ENCODE data around the gene CBFA2T2.

The CBFA2T2 gene

DNA sequence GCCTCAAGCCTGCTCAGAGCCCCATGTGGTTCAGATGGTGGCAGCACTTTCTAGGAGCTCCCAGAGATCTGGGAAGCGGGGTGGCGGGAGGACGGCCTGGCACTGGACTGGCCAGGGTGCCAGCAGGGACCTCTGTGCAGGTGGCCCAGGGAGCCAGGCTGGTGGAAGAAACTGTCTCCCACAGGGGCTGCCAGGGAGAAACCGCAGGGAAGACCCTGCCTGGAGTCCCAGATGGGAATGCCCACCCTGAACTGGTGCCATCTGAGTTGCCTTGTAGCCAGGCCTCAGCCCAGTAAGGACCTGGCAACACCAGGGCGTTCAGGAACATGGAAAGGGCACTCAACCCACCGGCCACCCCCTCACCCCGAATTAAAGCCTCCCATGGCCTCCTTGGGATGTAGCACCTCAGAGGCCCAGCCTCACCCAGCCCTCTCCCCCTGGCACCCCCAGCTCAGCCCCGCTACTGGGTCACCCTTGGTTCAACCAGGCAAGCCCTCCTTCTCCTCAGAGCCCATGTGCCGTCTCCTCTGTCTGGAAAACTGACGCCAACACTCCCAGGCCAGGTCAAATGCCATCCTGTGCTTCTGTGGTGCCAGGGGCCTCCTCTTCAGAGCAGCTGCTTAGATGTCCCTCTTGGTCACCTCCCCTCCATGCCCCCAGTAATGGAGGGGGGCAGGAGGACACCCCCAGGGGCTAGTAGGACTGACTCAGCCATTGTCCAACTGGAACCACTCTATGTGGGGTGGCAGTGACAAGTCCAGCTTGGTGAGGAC lies 166.3 kb downstream of the CBFA2T2 start:
- DNase-seq = no peak

DNA sequence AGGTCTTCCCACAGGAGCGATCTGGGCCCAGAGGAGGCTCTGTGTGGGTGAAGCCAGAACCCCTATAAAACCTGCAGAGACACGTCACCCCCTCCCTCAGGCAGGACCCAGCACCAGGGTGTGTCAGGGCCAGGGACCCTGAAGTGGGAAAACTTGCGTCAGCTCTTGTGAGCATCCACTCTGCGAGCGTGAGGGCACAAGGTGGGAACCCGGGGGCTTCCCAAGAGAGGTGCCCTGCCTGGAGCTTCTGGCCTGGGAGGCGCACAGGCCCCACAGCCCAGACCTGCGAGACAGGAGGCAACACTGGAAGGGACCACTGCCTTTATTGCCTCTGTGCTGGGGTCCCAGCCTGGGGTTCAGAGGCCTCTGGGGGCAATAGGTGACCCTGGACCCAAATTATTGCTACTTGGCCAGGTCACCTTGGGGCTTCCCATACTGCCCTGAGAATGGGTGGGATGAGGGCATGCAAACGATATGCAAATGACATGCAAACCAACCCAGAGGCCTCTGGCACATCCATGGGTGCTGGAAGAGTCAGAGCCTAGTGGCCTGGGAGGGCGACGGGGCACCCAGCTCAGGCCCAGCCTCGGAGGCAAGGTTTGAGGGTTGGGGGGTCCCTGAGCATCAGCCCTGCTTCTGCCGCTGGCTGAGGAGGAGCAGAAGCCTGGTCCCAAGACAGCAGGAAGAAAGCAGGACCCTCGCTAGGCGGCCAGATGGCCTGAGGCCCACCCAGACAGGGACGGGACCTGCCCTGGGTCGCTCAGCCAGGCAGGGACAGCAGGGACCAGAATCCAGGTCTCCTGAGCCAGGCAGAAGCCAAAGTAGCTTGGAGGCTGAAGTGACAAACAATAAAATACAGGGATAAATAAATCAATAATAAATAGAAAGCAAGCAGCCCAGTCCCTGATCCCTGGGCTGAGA lies 167.1 kb downstream of the CBFA2T2 start:
- no peak for DNase-seq

DNA sequence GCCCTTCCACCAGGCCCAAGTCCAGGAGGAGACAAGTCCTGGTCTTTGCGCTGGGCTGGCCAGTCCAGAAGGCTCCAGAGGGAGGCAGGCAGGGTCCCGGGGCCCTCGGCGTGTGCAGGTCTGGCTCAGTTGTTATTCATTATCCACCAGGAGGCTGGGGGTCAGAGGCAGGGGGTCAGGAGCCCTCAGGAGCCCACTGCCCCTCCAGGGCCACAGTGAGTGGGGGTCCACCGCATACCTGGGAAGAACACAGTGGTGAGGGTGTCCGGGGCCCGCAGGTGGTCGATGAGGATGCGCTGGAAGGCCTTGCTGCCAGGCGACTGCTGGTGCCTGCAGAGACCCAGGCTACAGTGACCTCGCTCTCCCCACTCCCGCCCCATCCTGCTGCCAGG lies 167.8 kb downstream of the CBFA2T2 start:
- no peak for DNase-seq

DNA sequence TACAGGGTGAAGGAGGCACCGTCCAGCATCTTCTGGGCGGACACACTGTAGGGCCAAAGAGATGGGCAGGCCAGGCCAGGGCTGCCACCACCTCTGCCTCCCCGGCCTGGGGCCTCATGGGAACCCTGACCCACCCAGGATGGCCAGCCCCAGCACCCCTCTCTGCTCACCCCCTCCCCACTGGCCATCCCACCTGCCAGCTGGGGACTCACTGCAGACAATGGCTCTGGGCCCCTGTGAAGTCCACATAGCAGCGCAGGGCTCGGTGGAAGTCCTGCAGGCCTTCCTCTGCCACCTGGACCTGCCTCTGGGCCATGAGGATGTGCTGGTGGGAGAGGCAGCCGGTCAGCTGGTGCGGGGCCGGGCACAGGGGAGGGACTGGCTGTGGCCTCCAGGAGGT lies 168.6 kb downstream of the CBFA2T2 start:
- DNase-seq = no peak

DNA sequence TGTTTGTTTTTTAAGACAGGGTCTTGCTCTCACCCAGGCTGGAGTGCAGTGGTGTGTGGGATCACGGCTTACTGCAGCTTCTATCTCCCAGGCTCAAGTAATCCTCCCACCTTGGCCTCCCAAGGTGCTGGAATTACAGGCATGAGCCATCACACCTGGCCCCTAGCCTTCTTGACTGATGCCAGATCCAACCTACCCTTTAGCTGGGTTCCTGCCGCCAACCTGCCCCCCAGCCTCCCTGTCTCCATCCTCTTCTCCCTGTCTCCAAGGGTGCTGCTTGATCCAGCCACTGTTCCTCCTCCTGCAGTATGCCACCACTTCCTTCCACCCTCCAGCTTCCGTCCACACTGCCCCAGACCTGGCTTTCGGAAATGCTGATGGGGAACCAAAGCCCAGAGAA lies 169.0 kb downstream of the CBFA2T2 start:
- DNase-seq = no peak

DNA sequence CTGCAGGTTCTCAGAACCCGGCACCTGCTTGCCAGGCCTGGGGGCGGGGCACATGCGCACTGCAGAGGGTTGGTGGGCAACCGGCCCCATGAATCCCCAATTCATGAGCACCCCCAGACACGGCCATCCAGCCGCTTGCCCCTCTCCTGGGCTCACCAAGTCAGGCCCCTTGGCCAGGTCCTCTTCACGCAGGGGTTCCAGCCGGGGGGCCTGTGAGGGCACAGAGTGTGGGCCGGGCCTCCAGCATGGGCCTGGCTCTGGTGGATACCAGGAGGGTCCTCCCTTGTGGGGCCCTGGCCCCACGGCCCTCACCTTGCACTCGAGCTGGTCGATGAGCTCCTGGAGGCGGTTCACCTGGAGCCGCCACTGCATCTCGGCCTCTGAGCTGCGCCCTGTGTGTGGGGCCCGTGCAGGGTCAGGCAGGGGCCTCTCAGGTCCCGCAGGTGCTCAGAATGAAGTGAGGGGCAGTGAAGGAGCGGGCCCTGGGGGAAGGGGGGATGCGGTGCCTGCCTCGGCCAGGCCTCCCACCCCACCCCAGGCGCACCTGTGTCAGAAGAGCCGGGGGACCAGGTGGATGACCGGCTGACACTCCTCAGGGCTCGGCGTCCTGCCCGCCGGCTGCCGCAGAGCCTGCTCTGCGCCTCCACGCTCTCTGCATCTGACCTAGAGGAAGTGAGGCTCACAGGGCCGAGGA lies 169.6 kb downstream of the CBFA2T2 start:
- DNase-seq = no peak

DNA sequence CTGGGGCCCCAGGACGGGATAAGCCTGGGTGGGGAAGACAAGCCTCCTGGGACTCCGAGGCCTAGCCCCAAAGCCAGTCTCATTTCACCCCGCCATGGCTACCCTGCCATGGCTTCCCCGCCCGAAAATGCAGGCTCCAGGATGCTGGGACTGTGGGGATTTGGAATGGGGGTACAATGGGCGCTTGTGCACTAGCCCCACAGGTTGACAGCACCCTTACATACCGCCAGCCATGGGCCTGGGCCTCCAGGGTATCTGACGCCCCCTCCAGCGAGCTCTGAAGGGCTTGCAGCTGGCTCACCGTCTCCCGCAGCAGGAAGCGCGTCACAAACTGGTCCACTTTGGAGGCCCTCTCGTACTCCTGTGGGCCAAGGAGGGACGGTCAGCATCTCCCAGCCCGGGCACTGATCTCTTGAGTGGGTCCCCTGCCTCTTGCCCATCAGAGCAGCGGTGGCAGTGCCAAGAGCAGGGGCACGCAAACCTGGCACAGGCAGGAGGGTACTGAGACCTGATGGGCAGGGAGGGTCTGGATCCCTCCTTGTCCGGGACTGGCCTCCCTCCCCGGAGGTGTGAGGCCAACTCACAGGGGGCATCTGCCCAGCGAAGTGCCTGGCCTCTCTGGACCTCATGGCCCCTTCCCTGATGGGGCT lies 170.3 kb downstream of the CBFA2T2 start:
- no peak for DNase-seq

DNA sequence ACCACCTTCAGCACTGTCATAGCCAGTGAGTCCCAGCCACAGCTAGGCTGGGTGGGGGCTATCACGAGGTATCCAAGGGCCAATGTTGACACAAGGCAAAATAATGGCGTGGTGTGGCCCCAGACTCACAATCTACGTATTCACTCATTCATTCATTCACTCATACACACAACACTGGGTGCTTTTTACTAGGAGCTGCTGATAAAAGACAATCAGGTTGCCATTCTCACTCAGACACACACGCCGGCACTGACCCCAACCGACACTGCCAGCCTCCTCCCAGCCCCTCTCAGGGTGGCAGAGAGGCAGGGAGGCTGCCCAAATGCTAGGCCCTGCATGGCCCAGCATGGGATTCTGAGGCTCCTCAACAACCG lies 170.8 kb downstream of the CBFA2T2 start:
- no peak for DNase-seq

DNA sequence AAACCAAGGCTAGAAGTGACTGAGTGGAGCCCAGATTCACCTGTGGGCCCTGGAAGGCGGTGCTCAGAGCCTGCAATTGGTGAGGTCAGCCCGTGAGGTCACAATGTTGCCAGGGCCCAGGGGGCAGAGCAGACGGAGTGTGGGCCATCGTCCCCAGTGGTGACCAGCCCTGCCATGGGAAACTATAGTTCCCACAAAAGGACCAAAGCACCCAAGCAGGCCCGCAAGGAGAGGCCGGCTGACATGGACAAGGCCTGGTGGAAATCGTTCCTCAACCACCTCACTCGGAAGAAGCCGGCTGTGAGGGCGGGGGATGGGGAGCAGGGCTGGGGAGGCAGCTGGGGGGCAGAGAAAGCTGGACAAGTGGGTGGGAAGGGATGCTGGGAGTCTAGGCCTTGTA lies 172.3 kb downstream of the CBFA2T2 start, which contains the start of gene C20orf144:
TSS of gene C20orf144 (plus strand) at position 156 of the 400 bp plus-strand sequence. CDS start at position 175, 19 bp downstream.
- DNase-seq = no peak

DNA sequence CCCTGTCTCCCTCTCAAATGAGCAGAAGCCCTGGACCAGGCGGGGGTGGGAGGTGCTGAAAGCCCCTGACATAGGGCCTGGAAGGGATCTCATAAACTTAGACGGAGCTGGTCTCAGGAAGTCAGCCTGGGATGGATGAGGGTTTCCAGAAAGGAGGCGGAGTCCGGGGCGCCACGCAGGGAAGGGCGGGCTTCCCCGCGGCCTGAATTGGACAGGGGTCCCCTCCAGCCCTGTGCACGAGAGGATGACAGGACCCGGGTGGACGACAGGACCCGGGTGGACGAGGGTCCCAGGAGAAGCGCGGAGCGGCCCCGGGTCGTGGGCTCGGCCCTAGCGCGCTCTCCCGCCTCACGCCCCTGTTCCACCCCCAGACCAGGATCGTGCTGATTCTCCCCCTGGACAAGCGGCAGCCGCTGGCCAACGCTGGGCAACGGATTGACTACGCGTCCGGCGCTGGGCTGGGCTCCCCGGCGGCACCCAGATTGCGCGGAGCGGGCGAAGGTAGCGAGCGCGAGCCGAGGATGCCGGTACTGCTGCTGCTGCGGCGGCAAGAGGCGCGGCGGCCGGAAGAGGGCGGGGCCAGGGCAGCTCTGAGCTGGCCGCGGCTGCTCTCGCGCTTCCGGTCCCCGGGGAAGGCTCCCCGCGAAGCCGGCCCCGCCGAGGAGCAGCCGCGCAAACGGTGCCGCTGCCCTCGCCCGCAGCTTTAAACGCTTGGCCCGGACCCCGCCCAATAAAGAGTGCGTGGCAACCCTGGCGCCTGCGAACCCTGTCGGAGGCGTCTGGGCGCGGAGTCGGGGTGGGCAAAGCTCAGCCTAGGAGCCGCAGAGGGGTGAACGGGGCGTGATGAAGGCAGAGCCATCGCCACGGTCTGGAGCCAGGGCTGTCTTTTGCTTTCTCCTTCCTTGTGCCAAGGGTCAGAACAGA lies 173.5 kb downstream of the CBFA2T2 start:
- peak; percentile 25 for DNase-seq

DNA sequence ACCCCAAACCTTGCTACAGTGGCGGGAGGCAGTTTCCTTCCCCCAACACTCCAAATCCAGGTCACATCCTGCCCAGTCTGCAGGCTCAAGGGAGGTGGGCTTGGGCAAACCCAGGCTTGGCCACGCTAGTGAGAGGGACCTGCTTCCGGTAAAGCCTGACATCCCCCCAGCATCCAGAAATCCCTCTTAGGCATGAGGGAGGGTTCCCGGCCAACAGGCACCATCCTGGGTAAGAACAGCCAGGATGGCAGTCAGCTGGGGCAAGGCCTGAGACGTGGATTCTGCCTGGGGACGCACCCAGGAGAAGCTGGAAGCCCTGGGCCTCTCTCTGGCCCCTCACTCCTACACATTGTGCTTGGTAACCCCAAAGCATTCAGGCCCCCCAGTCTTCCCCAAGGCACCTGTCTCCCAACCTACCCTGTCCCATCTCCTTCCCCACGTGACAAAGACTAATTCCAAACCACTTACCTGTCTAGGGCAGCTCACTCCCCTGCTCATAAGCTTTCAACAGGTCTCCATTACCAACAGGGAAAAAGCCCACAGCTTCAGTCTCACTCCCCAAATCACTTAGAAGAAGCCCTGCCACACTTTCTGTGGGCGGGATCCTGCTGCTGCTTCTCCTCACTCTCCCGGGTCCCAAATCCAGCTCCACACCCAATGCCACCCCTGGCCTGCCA lies 174.3 kb downstream of the CBFA2T2 start:
- DNase-seq = no peak

DNA sequence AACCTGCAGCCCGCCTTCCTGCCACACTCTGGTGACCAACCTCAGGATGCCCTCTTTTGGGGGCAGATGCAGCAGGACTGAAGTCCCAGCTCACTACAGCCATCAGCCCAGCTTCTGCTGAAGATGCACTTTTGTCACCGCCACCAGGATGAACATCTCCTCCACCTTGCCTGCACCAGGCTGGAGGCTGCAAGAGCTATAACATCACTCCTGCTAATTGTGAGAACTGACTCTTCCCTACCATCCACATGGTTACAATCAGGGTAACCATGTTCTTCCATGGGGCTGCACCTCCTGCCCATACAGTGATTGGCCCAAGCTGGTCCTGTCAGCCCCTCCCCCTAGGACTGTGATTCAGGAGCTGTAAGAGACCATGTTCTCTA lies 174.9 kb downstream of the CBFA2T2 start:
- no peak for DNase-seq

DNA sequence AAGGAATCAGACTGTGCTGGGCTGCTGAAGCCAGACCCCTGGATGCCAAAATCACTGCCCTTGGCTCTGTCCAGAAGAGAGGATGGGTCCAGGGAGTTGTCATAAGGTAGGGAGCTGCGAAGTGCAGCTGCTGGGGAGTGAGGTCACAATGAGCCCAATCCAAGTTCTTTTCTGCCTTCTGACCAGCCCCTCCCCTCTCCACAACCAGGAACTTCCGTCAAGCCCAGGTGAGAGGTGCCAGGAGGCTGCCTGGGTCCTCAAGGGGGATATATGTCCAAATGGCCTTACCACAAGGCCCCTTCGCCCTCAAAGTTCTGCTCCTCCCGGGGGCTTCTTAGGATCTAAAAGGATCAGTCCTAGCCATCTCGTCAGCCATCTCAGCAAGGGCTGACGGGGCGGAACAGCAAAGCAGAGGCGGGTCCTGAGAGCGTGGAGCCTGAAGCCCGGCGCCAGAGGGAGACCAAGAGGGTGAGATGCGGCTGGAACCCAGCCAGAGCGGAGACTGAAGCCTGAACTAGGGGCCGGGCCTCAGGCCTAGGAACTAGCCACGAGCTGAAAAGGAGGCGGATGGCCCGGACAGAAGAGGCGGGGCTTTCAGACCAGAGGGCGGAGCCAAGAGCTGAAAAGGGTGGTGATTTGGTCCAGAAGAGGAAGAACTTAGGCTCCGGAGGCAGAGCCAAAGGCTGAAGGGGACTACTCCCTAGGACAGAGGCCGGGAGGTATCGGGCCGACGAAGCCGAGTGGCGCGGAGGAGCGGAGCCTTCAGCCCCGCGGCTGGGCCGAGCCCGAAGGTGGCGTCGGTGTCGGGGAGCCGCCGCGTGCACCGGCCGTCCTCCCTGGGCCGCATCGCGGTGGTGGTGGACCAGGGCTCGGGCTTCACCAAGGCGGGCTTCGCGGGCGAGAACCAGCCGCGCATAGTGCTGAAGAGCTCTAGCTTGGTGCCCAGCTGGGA lies 176.7 kb downstream of the CBFA2T2 start, which contains the start of gene ACTL10:
TSS of gene ACTL10 (plus strand) at position 651 of the 952 bp plus-strand sequence. CDS start 555 bp downstream, outside the sequence.
- DNase-seq = peak; percentile 28

DNA sequence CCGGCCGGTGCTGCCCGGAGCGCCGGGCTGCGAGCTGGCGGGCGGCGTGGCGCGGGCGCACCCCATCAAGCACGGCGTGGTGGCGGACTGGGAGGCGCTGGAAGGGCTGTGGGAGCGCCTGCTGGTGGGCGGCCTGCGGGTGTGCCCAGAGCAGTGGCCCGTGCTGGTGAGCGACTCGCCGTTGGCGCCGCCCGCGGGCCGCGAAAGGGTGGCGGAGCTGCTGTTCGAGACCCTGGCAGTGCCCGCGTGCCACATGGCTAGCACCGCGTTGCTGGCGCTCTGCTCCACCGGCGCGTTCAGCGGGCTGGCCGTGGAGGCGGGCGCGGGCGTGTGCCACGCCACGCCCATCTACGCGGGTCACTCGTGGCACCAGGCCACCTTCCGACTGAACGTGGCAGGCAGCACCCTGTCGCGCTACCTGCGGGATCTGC lies 177.4 kb downstream of the CBFA2T2 start:
- no peak for DNase-seq

DNA sequence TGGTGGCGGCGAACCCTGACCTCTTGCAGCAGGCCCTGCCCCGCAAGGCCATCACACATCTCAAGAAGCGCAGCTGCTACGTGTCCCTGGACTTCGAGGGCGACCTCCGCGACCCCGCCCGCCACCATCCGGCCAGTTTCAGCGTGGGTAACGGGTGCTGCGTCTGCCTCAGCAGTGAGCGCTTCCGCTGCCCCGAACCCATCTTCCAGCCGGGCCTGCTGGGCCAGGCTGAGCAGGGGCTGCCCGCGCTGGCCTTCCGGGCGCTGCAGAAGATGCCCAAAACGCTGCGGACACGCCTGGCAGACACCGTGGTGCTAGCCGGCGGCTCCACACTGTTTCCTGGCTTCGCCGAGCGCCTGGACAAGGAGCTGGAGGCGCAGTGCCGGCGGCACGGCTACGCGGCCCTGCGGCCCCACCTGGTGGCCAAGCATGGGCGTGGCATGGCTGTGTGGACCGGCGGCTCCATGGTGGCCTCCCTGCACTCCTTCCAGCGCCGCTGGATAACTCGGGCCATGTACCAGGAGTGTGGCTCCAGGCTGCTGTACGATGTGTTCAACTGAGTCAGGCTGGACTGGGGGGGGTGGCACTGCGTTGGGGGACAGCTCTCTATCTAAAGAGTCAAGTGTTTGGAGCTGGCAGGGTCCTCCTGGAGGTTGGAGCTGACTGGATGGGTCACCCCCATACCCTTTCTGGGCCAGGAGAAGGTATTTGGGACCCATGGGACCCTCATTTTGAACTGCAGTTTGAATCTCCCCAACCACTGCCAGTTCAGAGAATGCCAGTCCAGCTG lies 178.0 kb downstream of the CBFA2T2 start:
- no peak for DNase-seq

DNA sequence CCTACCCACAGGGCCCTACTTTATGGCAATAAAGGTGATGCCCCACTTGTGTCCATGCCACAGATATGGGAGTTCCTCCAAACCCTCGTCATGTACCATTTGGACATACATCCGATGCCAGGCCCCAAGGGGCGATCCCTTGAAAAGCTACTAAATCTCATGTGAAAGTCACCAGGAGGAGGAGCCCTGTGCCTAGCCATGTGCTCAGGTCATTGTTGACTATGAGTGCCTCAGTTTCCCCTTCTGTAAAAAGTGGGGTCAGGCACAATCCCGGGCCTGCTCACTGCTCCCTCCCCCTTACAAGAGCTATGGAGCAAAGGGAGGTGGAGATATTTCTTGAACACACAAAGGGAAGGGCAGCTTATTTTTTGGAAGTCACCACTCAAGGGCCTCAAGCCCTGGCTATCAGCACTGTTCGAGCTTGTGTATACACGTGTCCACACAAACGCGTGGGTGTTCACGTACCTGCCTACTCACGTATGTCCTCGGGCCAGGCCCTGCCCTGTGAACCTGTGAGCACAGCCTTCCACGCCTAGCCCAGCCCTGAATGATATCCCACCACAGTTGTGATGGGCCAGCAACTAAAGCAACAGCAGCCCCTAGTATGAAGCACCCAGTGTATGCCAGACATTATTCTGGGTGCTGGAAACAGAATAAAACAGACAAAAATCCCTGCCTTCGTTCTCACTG lies 178.7 kb downstream of the CBFA2T2 start:
- DNase-seq = no peak

DNA sequence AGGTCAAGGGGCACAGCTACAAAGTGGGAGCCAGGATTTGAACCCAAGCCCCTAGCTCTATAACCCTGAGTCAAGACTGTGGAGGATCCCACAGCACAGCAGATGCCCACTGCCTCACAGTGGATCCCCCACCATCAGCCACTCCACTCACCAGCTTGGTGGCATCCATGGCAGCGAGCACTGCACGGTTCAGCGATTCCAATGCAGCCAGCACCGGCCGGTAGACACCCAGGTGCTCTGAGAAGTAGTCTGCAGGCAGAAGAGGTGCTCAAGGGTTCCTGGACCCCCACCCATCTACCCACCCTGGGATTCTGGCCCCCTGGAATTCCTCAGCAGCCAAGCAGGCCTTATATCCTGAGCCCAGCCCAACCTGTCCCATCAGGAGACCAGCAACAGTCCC lies 179.3 kb downstream of the CBFA2T2 start:
- no peak for DNase-seq

All from NCI-H1436 treated with DMSO at 0.1 percent for 48 hours (cell line).